HEK293T (cell line): ENCODE results near the gene TDRD9.

Source experiments
- BHLHE40 ChIP-seq: fragments of 450-650 bp; IDR thresholded peaks from 2 replicates; pipeline ENCODE4 v1.6.1; 2016; ENCODE audit warnings: mild to moderate bottlenecking, moderate library complexity, borderline replicate concordance
- CTBP1 ChIP-seq: fragments of 450-650 bp; IDR thresholded peaks from 2 replicates; pipeline ENCODE4 v1.6.1; 2016; ENCODE audit warnings: borderline replicate concordance
- ELF4 ChIP-seq: fragments of 450-650 bp; IDR thresholded peaks from 2 replicates; pipeline ENCODE4 v1.6.1; 2017; ENCODE audit warnings: antibody characterized with exemption
- FOXA1 ChIP-seq: fragments of 450-650 bp; IDR thresholded peaks from 2 replicates; pipeline ENCODE4 v1.6.1; 2016; ENCODE audit warnings: mild to moderate bottlenecking
- FOXK2 ChIP-seq: fragments of 450-650 bp; IDR thresholded peaks from 2 replicates; pipeline ENCODE4 v1.6.1; 2016; ENCODE audit warnings: mild to moderate bottlenecking
- FOXM1 ChIP-seq: fragments of 450-650 bp; IDR thresholded peaks from 2 replicates; pipeline ENCODE4 v1.6.1; 2017; ENCODE audit warnings: mild to moderate bottlenecking, borderline replicate concordance
- L3MBTL2 ChIP-seq: fragments of 450-650 bp; conservative IDR thresholded peaks from 2 replicates; pipeline ENCODE4 v1.6.1; 2016; ENCODE audit warnings: mild to moderate bottlenecking
- LEF1 ChIP-seq: fragments of 450-650 bp; IDR thresholded peaks from 2 replicates; pipeline ENCODE4 v1.6.1; 2017; ENCODE audit warnings: mild to moderate bottlenecking, borderline replicate concordance
- SP1 ChIP-seq: fragments of 450-650 bp; IDR thresholded peaks from 2 replicates; pipeline ENCODE4 v1.6.1; 2017
- SUZ12 ChIP-seq: fragments of 450-650 bp; IDR thresholded peaks from 2 replicates; pipeline ENCODE4 v1.6.1; 2016; ENCODE audit warnings: mild to moderate bottlenecking
- TARDBP ChIP-seq: fragments of 450-650 bp; IDR thresholded peaks from 2 replicates; pipeline ENCODE4 v1.6.1; 2016
- ZNF384 ChIP-seq: fragments of 450-650 bp; IDR thresholded peaks from 2 replicates; pipeline ENCODE4 v1.6.1; 2016
- TF ChIP-seq, protein P1 (sequence below): fragments of 450-650 bp; IDR thresholded peaks from 2 replicates; pipeline ENCODE4 v1.6.1; 2016

DNA sequence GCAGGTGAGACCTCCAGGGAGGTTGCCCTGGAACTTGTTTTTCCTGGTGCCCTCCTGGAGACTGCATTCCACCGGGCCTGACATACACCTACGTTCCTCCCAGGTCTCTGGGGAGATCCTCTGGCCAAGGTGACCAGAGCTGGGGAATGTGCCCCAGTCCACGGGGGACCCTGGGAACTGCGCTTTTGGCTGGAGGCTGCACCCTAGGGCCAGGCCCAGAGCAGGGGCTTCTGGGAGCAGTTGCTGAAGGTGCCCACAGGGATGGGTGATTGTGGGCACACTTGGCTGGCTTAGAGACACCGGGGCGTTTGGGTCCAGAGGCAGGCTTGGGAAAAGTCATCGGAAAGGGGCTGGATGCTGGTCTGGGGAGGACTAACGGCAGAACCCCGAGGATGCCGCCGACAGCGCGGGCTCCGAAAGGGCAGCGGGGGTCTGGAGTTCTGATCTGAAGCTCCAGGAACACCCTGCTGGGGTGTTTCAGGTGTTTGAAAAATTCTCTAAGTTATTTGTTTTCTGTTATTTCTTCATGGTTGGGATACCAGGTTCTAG, 36.5 kb upstream of the TDRD9 start:
- TF ChIP-seq SP1 (no peak), L3MBTL2 (no peak), FOXA1 (no peak), CTBP1 (no peak), ELF4 (no peak), BHLHE40 (no peak), FOXM1 (no peak), ZNF384 (no peak), SUZ12 (no peak), LEF1 (no peak), FOXK2 (no peak), TARDBP (no peak)
- TF ChIP-seq, protein P1, sequence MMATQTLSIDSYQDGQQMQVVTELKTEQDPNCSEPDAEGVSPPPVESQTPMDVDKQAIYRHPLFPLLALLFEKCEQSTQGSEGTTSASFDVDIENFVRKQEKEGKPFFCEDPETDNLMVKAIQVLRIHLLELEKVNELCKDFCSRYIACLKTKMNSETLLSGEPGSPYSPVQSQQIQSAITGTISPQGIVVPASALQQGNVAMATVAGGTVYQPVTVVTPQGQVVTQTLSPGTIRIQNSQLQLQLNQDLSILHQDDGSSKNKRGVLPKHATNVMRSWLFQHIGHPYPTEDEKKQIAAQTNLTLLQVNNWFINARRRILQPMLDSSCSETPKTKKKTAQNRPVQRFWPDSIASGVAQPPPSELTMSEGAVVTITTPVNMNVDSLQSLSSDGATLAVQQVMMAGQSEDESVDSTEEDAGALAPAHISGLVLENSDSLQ, result no peak
